SU-DHL-6 (cell line): ENCODE data around the gene NLRP3.

Experiments used
- CTCF ChIP-seq: fragments of 200-600 bp; sonication (generic); IDR thresholded peaks from one replicate; pipeline ENCODE4 v1.5.1; 2017; ENCODE audit warnings: antibody characterized with exemption, mild to moderate bottlenecking, low read length, moderate library complexity; ENCODE audit not compliant: insufficient read depth, poor library complexity, severe bottlenecking
- EZH2phosphoT487 ChIP-seq: fragments of 200-600 bp; sonication (generic), shearing (Covaris generic); conservative IDR thresholded peaks from 2 replicates; pipeline ENCODE4 v1.6.1; 2018; ENCODE audit warnings: mild to moderate bottlenecking, antibody characterized with exemption, low read length, moderate library complexity, mixed read lengths

GRCh38 chr1:247453245-247453644, 37.3 kb downstream of the NLRP3 start:
- no peak for TF ChIP-seq CTCF
- no peak for TF ChIP-seq EZH2phosphoT487
